ENCODE results near the gene RAB40B.

Gene RAB40B

GRCh38 chr17:82633343-82633742, 65.2 kb downstream of the RAB40B start:
- Histone ChIP-seq H3K4me1 (ENCODE audit: control insufficient read depth, insufficient read depth, low read length) (no peaks in the 10 kb centered on the region), H3K9me3 (ENCODE audit: control insufficient read depth, insufficient read depth, low read depth, low read length) (no peaks in the 10 kb centered on the region), H3K27ac (ENCODE audit: extremely low read depth, low read depth, low read length) (no peak overlapping the region), H3K36me3 (ENCODE audit: control insufficient read depth in 2 of 2, insufficient read depth in 1 of 2, low read length in 2 of 2) (peaks cover 62 to 72% of the 10 kb centered on the region in 2 experiments), H3K4me3 (ENCODE audit: low read depth, low read length) (no peak overlapping the region)
- CTCF ChIA-PET: no interaction called here
- POLR2A ChIA-PET: no interaction called here
- no peak for TF ChIP-seq TCF7L2 (IDR thresholded peaks at IDR 0.05; ENCODE audit: borderline replicate concordance, low read depth, low read length)
- no peak for TF ChIP-seq ZNF391 (tag by site-specific recombination; IDR thresholded peaks at IDR 0.05; ENCODE audit: borderline replicate concordance, low read depth)
- no peak for TF ChIP-seq ZEB2 (tag by site-specific recombination; IDR thresholded peaks at IDR 0.05)
- no peak for TF ChIP-seq ZBTB10 (tag by site-specific recombination; IDR thresholded peaks at IDR 0.05)
- TF ChIP-seq ZNF2 (tag by site-specific recombination; IDR thresholded peaks at IDR 0.05): no peak

GRCh38 chr17:82632451-82632850, 66.0 kb downstream of the RAB40B start:
- Histone ChIP-seq H3K4me1 (ENCODE audit: control insufficient read depth, insufficient read depth, low read length) (no peaks in the 10 kb centered on the region), H3K27ac (ENCODE audit: extremely low read depth, low read depth, low read length) (no peak overlapping the region), H3K36me3 (ENCODE audit: control insufficient read depth in 2 of 2, insufficient read depth in 1 of 2, low read length in 2 of 2) (peaks cover 68 to 74% of the 10 kb centered on the region in 2 experiments), H3K4me3 (ENCODE audit: low read depth, low read length) (no peak overlapping the region), H3K9me3 (ENCODE audit: control insufficient read depth, insufficient read depth, low read depth, low read length) (no peaks in the 10 kb centered on the region)
- TF ChIP-seq ZNF639 (tag by site-specific recombination; IDR thresholded peaks at IDR 0.05) (no peak), ZNF785 (tag by site-specific recombination; IDR thresholded peaks at IDR 0.05) (no peak), ZNF433 (tag by site-specific recombination; IDR thresholded peaks at IDR 0.05; ENCODE audit: low read depth) (no peak), ZSCAN18 (tag by site-specific recombination; IDR thresholded peaks at IDR 0.05) (no peak), ZNF843 (tag by site-specific recombination; IDR thresholded peaks at IDR 0.05) (no peak), ZNF600 (tag by site-specific recombination; IDR thresholded peaks at IDR 0.05) (no peak), ZNF112 (tag by site-specific recombination; IDR thresholded peaks at IDR 0.05) (no peak), ZSCAN16 (tag by site-specific recombination; IDR thresholded peaks at IDR 0.05) (no peak), ZNF132 (tag by site-specific recombination; IDR thresholded peaks at IDR 0.05; ENCODE audit: borderline replicate concordance) (no peak), ZNF830 (tag by site-specific recombination; IDR thresholded peaks at IDR 0.05; ENCODE audit: low read depth) (no peak), ZFHX2 (tag by site-specific recombination; conservative IDR thresholded peaks at IDR 0.05) (peak; percentile 50), ZNF175 (tag by site-specific recombination; IDR thresholded peaks at IDR 0.05) (no peak), GLI2 (tag by site-specific recombination; IDR thresholded peaks at IDR 0.05; ENCODE audit: borderline replicate concordance, low read depth) (no peak), INSM2 (tag by site-specific recombination; IDR thresholded peaks at IDR 0.05) (no peak), ZNF488 (tag by site-specific recombination; IDR thresholded peaks at IDR 0.05) (no peak), ZNF585B (tag by site-specific recombination; IDR thresholded peaks at IDR 0.05) (no peak), EGR2 (tag by site-specific recombination; IDR thresholded peaks at IDR 0.05; ENCODE audit: low read depth) (peak; percentile 39; the same call in 1 of the 2 replicates)
- POLR2A ChIA-PET: no interaction called here
- CTCF ChIA-PET: interaction anchor here (0.7 to 2.4 kb wide), 2 partner anchors 10 to 17 kb away, joined by 3 to 8 read pairs; no protein-coding TSS in a partner anchor
